CD14-positive monocyte (primary cell): ENCODE data around the gene VPS37C. TPM values are rescaled to one million over a fixed set of nuclear protein-coding genes. Genes with fewer than 3 reads are reported as not detected.

Experiments used
- DNase-seq, 3 donors: peaks; one replicate each; pipeline ENCODE4 v3.0.0-alpha.2; 2011 to 2022
- H2AFZ ChIP-seq: 2 replicates; pipeline ENCODE4 v1.6.0; 2012; ENCODE audit warnings: mild to moderate bottlenecking, low read depth, low read length, inconsistent platforms; ENCODE audit not compliant: insufficient read depth, poor library complexity, severe bottlenecking
- H3K27ac ChIP-seq, 2 donors: 1 replicate in 1 of 2; 2 replicates in 1 of 2; pipeline ENCODE4 v1.5.1; 2012 to 2013; ENCODE audit warnings: low read length in 2 of 2, control low read depth in 1 of 2, inconsistent platforms in 1 of 2, low read depth in 1 of 2, mild to moderate bottlenecking in 1 of 2
- H3K27me3 ChIP-seq, 2 donors: one replicate each; pipeline versions ENCODE4 v1.6.0 to v1.6.1; 2011 to 2013; ENCODE audit warnings: low read length in 2 of 2; ENCODE audit not compliant: control insufficient read depth in 2 of 2, insufficient read depth in 2 of 2
- H3K36me3 ChIP-seq, 2 donors: replicated peaks in 1 of 2; 1 replicate in 1 of 2; 2 replicates in 1 of 2; pipeline versions ENCODE4 v1.5.1 to v1.6.1; 2012 to 2013; ENCODE audit warnings: low read length in 2 of 2, control low read depth in 1 of 2, inconsistent platforms in 1 of 2, mild to moderate bottlenecking in 1 of 2; ENCODE audit not compliant: insufficient read depth in 2 of 2, control insufficient read depth in 1 of 2
- H3K4me1 ChIP-seq, 2 donors: 1 replicate in 1 of 2; 2 replicates in 1 of 2; pipeline versions ENCODE4 v1.5.1 to v1.6.1; 2012 to 2013; ENCODE audit warnings: low read length in 2 of 2, control low read depth in 1 of 2, inconsistent platforms in 1 of 2, mild to moderate bottlenecking in 1 of 2, moderate library complexity in 1 of 2; ENCODE audit not compliant: insufficient read depth in 2 of 2, control insufficient read depth in 1 of 2
- H3K4me2 ChIP-seq: replicated peaks from 2 replicates; pipeline ENCODE3; 2012; ENCODE audit warnings: low read length, moderate library complexity, mild to moderate bottlenecking; ENCODE audit not compliant: poor library complexity, severe bottlenecking; ENCODE audit errors: extremely low read depth
- H3K4me3 ChIP-seq, 3 experiments: fragments of 200-600 bp in 1 of 3; sonication (generic) in 1 of 3; replicated peaks in 1 of 3; 1 replicate in 2 of 3; 2 replicates in 1 of 3; pipeline ENCODE4 v1.5.1; 2011 to 2013; ENCODE audit warnings: low read length in 3 of 3, mild to moderate bottlenecking in 3 of 3, control low read depth in 2 of 3, low read depth in 2 of 3, inconsistent platforms in 1 of 3, moderate library complexity in 1 of 3
- H3K79me2 ChIP-seq: 2 replicates; pipeline ENCODE4 v1.6.0; 2012; ENCODE audit warnings: mild to moderate bottlenecking, control low read depth, inconsistent platforms, low read length, moderate library complexity; ENCODE audit not compliant: insufficient read depth
- H3K9ac ChIP-seq: 2 replicates; pipeline ENCODE4 v1.6.0; 2017; ENCODE audit warnings: low read length, mild to moderate bottlenecking; ENCODE audit not compliant: insufficient read depth, poor library complexity, severe bottlenecking
- H3K9me3 ChIP-seq, 2 donors: replicated peaks in 1 of 2; 1 replicate in 1 of 2; 2 replicates in 1 of 2; pipeline versions ENCODE4 v1.5.1 to v1.6.1; 2012 to 2013; ENCODE audit warnings: low read length in 2 of 2, control low read depth in 1 of 2; ENCODE audit not compliant: control insufficient read depth in 1 of 2, insufficient read depth in 1 of 2
- H4K20me1 ChIP-seq: 2 replicates; pipeline ENCODE4 v1.6.0; 2012; ENCODE audit warnings: mild to moderate bottlenecking, low read length, control low read depth, moderate library complexity; ENCODE audit not compliant: insufficient read depth
- H3K27ac Mint-ChIP-seq, 7 donors: one replicate each; pipeline ENCODE4 v1.8.0; 2020; ENCODE audit warnings: mild to moderate bottlenecking in 7 of 7, mixed read lengths in 7 of 7, moderate library complexity in 6 of 7, inconsistent platforms in 2 of 7
- H3K27me3 Mint-ChIP-seq, 3 donors: one replicate each; pipeline ENCODE4 v1.8.0; 2021 to 2022; ENCODE audit warnings: low read depth in 3 of 3, mild to moderate bottlenecking in 3 of 3, mixed read lengths in 3 of 3, moderate library complexity in 3 of 3, inconsistent platforms in 1 of 3
- H3K36me3 Mint-ChIP-seq, 2 donors: one replicate each; pipeline ENCODE4 v1.8.0; 2020; ENCODE audit warnings: mixed read lengths in 2 of 2, inconsistent platforms in 1 of 2, mild to moderate bottlenecking in 1 of 2
- H3K4me1 Mint-ChIP-seq: one replicate; pipeline ENCODE4 v1.8.0; 2020; ENCODE audit warnings: mild to moderate bottlenecking, mixed read lengths
- H3K4me3 Mint-ChIP-seq, 2 donors: one replicate each; pipeline ENCODE4 v1.8.0; 2020; ENCODE audit warnings: mild to moderate bottlenecking in 2 of 2, mixed read lengths in 2 of 2, moderate library complexity in 1 of 2
- H3K9me3 Mint-ChIP-seq, 7 donors: one replicate each; pipeline ENCODE4 v1.8.0; 2020 to 2022; ENCODE audit warnings: mixed read lengths in 7 of 7, mild to moderate bottlenecking in 6 of 7, moderate library complexity in 6 of 7, inconsistent platforms in 2 of 7
- CTCF ChIP-seq: fragments of 200-600 bp; IDR thresholded peaks from one replicate; pipeline ENCODE4 v1.8.0; 2022; ENCODE audit warnings: antibody characterized with exemption, mild to moderate bottlenecking
- WGBS: methylation state at CpG from one replicate; pipeline ENCODE4 v1.1.5; 2013; ENCODE audit warnings: missing lambda C conversion rate; ENCODE audit not compliant: insufficient coverage; 5-methylcytosine and 5-hydroxymethylcytosine counted together
- intact Hi-C, 2 donors: fragments of 100-400 bp; cut with micrococcal nuclease; formaldehyde crosslinking; loops; one replicate each; pipeline versions ENCODE4 v1.15.0 to v1.15.1; 2023
- polyA plus RNA-seq, 3 donors: library from polyadenylated mRNA; depleted of rRNA in 1 of 3; unstranded in 2 of 3; stranded (reverse) in 1 of 3; fragments of 300-500 nt in 2 of 3; fragments of >200 nt in 1 of 3; fragmentation: Illumina TruSeq in 2 of 3; gene quantifications; 1 replicate in 2 of 3; 2 replicates in 1 of 3; pipeline ENCODE4 v1.2.3, GENCODE V29; 2012 to 2021

VPS37C gene
- polyA plus RNA-seq, 3 donors, result 1.9 to 25.1 (median 3.8) TPM

DNA sequence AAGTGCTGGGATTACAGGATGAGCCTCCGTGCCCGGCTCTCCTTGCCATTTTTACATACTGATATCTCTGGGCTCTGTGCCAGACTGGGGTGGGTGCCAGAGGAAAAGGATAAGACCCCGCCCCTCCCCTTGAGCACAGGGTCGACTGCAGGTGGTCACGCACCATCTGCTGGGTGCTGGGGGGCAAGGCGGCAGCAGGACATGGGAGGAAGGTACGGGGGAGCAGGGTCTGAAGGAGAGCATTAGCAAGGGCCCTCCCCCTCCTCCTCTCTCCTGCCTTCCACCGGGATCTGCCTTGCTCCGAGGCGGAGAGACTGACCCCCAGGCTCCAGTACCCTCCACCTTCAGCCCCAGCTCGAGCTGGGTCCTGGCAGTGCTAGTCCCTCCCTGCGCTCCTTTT lies 32.4 kb upstream of the VPS37C start:
- no peaks in the 10 kb centered on the region for H3K36me3 Mint-ChIP-seq

DNA sequence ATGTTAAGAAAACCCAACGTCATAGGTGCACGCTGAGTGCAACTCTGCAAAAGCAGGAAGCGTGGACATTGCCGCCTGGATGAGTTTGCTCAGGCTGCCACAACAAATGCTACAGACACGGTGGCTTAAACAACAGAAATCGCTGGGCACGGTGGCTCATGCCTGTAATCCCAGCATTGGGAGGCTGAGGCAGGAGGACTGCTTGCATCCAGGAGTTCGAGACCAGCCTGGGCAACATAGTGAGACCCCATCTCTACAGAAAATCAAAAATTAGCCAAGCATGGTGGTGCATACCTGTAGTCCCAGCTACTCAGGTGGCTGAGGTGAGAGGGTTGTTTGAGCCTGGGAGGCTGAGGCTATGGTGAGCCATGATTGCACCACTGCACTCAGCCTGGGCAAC lies 28.7 kb upstream of the VPS37C start:
- H3K4me3 Mint-ChIP-seq, result no peak overlapping the region
- intact Hi-C loops, result loop anchor here in 1 of 2 donors (5.0 kb wide), 1 partner anchor 38 kb away; no protein-coding TSS in a partner anchor
- Histone ChIP-seq H3K36me3 (no peaks in the 10 kb centered on the region), H3K4me2 (no peak overlapping the region), H4K20me1 (no peaks in the 10 kb centered on the region), H3K79me2 (no peaks in the 10 kb centered on the region), H3K27me3 (no peaks in the 10 kb centered on the region), H3K9me3 (no peaks in the 10 kb centered on the region), H3K27ac (no peak overlapping the region), H3K4me1 (peaks cover 0 to 3% of the 10 kb centered on the region in 2 donors), H3K4me3 (no peak overlapping the region), H2AFZ (no peak overlapping the region), H3K9ac (no peak overlapping the region)
- no peaks in the 10 kb centered on the region for H3K36me3 Mint-ChIP-seq
- peaks cover 0 to 2% (median 0%) of the 10 kb centered on the region in 7 donors for H3K9me3 Mint-ChIP-seq
- peak overlapping the region in 1 of 7 donors; percentile 30 for H3K27ac Mint-ChIP-seq
- peaks cover 16% of the 10 kb centered on the region for H3K4me1 Mint-ChIP-seq
- DNase-seq, result no peak
- peaks cover 2 to 14% (median 7%) of the 10 kb centered on the region in 3 donors for H3K27me3 Mint-ChIP-seq
- no peak for TF ChIP-seq CTCF
- WGBS, result 92% methylated on average over 7 of the region's 8 CpGs

More for the DNA sequence above, 32.4 kb upstream of the VPS37C start:
- Mint-ChIP-seq H3K4me3 (no peak overlapping the region), H3K27me3 (peaks cover 10 to 21% (median 10%) of the 10 kb centered on the region in 3 donors), H3K27ac (no peak overlapping the region), H3K9me3 (peaks cover 0 to 6% (median 2%) of the 10 kb centered on the region in 7 donors), H3K4me1 (peaks cover 11% of the 10 kb centered on the region)
- H3K36me3 ChIP-seq, result no peaks in the 10 kb centered on the region
- no peaks in the 10 kb centered on the region for H4K20me1 ChIP-seq
- intact Hi-C loops, result no loop called here
- peaks cover 0 to 3% of the 10 kb centered on the region in 2 donors for H3K27me3 ChIP-seq
- peaks cover 0 to 4% of the 10 kb centered on the region in 2 donors for H3K9me3 ChIP-seq
- TF ChIP-seq CTCF, result no peak
- H3K4me1 ChIP-seq, result no peaks in the 10 kb centered on the region
- 70% methylated on average over 5 of the region's 12 CpGs for WGBS
- H3K4me2 ChIP-seq, result no peak overlapping the region
- H3K4me3 ChIP-seq, result no peak overlapping the region
- DNase-seq, result no peak
- H3K79me2 ChIP-seq, result no peaks in the 10 kb centered on the region
- no peak overlapping the region for H3K27ac ChIP-seq
- no peak overlapping the region for H2AFZ ChIP-seq
- H3K9ac ChIP-seq, result no peak overlapping the region
